Activated B cell treated with CpG ODN at 0.5 μM for 24 hours (primary cell): Measurements from ENCODE around the gene HOXD13. TPM values are rescaled to one million over a fixed set of nuclear protein-coding genes. Genes with fewer than 3 reads are reported as not detected.
A peak's percentile ranks its signal among the peaks of the same experiment; 100 is the strongest.

Experiments
- ATAC-seq: fragments of 200-7000 bp; cut with Tn5 transposase; one replicate; pipeline ENCODE4 v1.10.0; 2021; ENCODE audit warnings: low read depth, mild to moderate bottlenecking, moderate library complexity
- CTCF ChIA-PET: fragments of 350-600 bp; sonication (Branson Sonifier 250); formaldehyde crosslinking; loops from one replicate; lab custom pipeline; 2021; ENCODE audit warnings: antibody characterized with exemption; lab: Charles Lee
- POLR2A ChIA-PET: fragments of 350-600 bp; sonication (Branson Sonifier 250); formaldehyde crosslinking; loops from one replicate; lab custom pipeline; 2021; ENCODE audit warnings: antibody characterized with exemption; lab: Charles Lee
- DNase-seq: peaks from one replicate; pipeline ENCODE4 v3.0.0; 2022
- H3K27ac Mint-ChIP-seq: one replicate; pipeline ENCODE4 v1.8.0; 2020; ENCODE audit warnings: mixed read lengths
- H3K27me3 Mint-ChIP-seq: one replicate; pipeline ENCODE4 v1.8.0; 2021; ENCODE audit warnings: mixed read lengths
- H3K36me3 Mint-ChIP-seq: one replicate; pipeline ENCODE4 v1.8.0; 2021; ENCODE audit warnings: low read depth, mixed read lengths
- H3K4me1 Mint-ChIP-seq: one replicate; pipeline ENCODE4 v1.8.0; 2021; ENCODE audit warnings: mixed read lengths
- H3K4me3 Mint-ChIP-seq: one replicate; pipeline ENCODE4 v1.8.0; 2020; ENCODE audit warnings: mild to moderate bottlenecking, mixed read lengths
- H3K9me3 Mint-ChIP-seq: one replicate; pipeline ENCODE4 v1.8.0; 2020; ENCODE audit warnings: mixed read lengths
- CTCF ChIP-seq: fragments of 200-600 bp; IDR thresholded peaks from one replicate; pipeline ENCODE4 v1.8.0; 2022; ENCODE audit warnings: antibody characterized with exemption, mild to moderate bottlenecking
- intact Hi-C: fragments of 100-400 bp; cut with micrococcal nuclease; formaldehyde crosslinking; loops from one replicate; pipeline ENCODE4 v1.15.1; 2024
- total RNA-seq: library from RNA; stranded (reverse); gene quantifications from 2 replicates; pipeline ENCODE4 v1.2.3, GENCODE V29; 2022

The HOXD13 gene
- total RNA-seq, 1 donor from 2014 or later = not detected

GRCh38 chr2:176095421-176095820, 2.9 kb downstream of the HOXD13 start:
- peaks cover 76% of the 10 kb centered on the region for H3K27me3 Mint-ChIP-seq
- H3K4me3 Mint-ChIP-seq = no peak overlapping the region
- no peaks in the 10 kb centered on the region for H3K36me3 Mint-ChIP-seq
- ChIA-PET CTCF (interaction anchor here (3.3 kb wide), 1 partner anchor 32 kb away, joined by 17 read pairs; no protein-coding TSS in a partner anchor), POLR2A (no interaction called here)
- DNase-seq (no peak), ATAC-seq (no peak)
- H3K27ac Mint-ChIP-seq = no peak overlapping the region
- peaks cover 24% of the 10 kb centered on the region for H3K4me1 Mint-ChIP-seq
- intact Hi-C loops = loop anchor here (5.0 to 10.0 kb wide), 2 partner anchors 37 to 1061 kb away; no protein-coding TSS in a partner anchor
- no peak for TF ChIP-seq CTCF
- H3K9me3 Mint-ChIP-seq = no peaks in the 10 kb centered on the region

GRCh38 chr2:176096243-176096985, 3.9 kb downstream of the HOXD13 start:
- no peak for TF ChIP-seq CTCF
- H3K27me3 Mint-ChIP-seq = peaks cover 77% of the 10 kb centered on the region
- intact Hi-C loops = loop anchor here (2.0 to 10.0 kb wide), 3 partner anchors 36 to 1062 kb away; no protein-coding TSS in a partner anchor
- DNase-seq (no peak), ATAC-seq (no peak)
- H3K4me3 Mint-ChIP-seq = peak overlapping the region; percentile 76
- ChIA-PET POLR2A (no interaction called here), CTCF (interaction anchor here (1.4 to 3.6 kb wide), 5 partner anchors 9 to 893 kb away, joined by 3 to 53 read pairs (median 16); no protein-coding TSS in a partner anchor)
- no peak overlapping the region for H3K27ac Mint-ChIP-seq
- peaks cover 24% of the 10 kb centered on the region for H3K4me1 Mint-ChIP-seq
- no peaks in the 10 kb centered on the region for H3K36me3 Mint-ChIP-seq
- H3K9me3 Mint-ChIP-seq = no peaks in the 10 kb centered on the region

GRCh38 chr2:176096986-176097819, 4.7 kb downstream of the HOXD13 start:
- no peak for TF ChIP-seq CTCF
- Mint-ChIP-seq H3K9me3 (no peaks in the 10 kb centered on the region), H3K27ac (no peak overlapping the region), H3K4me3 (peak overlapping the region; percentile 76), H3K36me3 (no peaks in the 10 kb centered on the region), H3K4me1 (peaks cover 19% of the 10 kb centered on the region), H3K27me3 (peaks cover 77% of the 10 kb centered on the region)
- intact Hi-C loops = loop anchor here (1.0 to 10.0 kb wide), 4 partner anchors 35 to 1062 kb away; no protein-coding TSS in a partner anchor
- ChIA-PET CTCF (interaction anchor here (1.1 to 3.6 kb wide), 6 partner anchors 8 to 1398 kb away, joined by 3 to 53 read pairs (median 10); no protein-coding TSS in a partner anchor), POLR2A (no interaction called here)
- ATAC-seq (peak; percentile 68), DNase-seq (peak; percentile 42)

- TF ChIP-seq CTCF = no peak
- no peaks in the 10 kb centered on the region for H3K36me3 Mint-ChIP-seq
- H3K4me1 Mint-ChIP-seq = peaks cover 19% of the 10 kb centered on the region
- no peak for DNase-seq
- intact Hi-C loops = loop anchor here (1.0 to 10.0 kb wide), 4 partner anchors 34 to 1063 kb away; no protein-coding TSS in a partner anchor
- H3K27ac Mint-ChIP-seq = no peak overlapping the region
- peaks cover 83% of the 10 kb centered on the region for H3K27me3 Mint-ChIP-seq
- no peaks in the 10 kb centered on the region for H3K9me3 Mint-ChIP-seq
- CTCF ChIA-PET = interaction anchor here (1.1 to 3.6 kb wide), 4 partner anchors 30 to 1398 kb away, joined by 4 to 53 read pairs (median 16); no protein-coding TSS in a partner anchor
- peak overlapping the region; percentile 76 for H3K4me3 Mint-ChIP-seq
- no peak for ATAC-seq
- POLR2A ChIA-PET = no interaction called here
Observed at GRCh38 chr2:176097820-176098365, 5.4 kb downstream of the HOXD13 start.
